ENCODE results near the gene RFT1.

GRCh38 chr3:53142986-53143385 is 12.8 kb upstream of the RFT1 start:
- TF ChIP-seq USF2 (CRISPR knock-in tag; IDR thresholded peaks at IDR 0.05) (no peak), PREB (CRISPR knock-in tag; IDR thresholded peaks at IDR 0.05; ENCODE audit: borderline replicate concordance) (no peak), NR1H2 (CRISPR knock-in tag; IDR thresholded peaks at IDR 0.05) (no peak), USF1 (CRISPR knock-in tag; IDR thresholded peaks at IDR 0.05) (no peak)
- TF ChIP-seq, protein P1, sequence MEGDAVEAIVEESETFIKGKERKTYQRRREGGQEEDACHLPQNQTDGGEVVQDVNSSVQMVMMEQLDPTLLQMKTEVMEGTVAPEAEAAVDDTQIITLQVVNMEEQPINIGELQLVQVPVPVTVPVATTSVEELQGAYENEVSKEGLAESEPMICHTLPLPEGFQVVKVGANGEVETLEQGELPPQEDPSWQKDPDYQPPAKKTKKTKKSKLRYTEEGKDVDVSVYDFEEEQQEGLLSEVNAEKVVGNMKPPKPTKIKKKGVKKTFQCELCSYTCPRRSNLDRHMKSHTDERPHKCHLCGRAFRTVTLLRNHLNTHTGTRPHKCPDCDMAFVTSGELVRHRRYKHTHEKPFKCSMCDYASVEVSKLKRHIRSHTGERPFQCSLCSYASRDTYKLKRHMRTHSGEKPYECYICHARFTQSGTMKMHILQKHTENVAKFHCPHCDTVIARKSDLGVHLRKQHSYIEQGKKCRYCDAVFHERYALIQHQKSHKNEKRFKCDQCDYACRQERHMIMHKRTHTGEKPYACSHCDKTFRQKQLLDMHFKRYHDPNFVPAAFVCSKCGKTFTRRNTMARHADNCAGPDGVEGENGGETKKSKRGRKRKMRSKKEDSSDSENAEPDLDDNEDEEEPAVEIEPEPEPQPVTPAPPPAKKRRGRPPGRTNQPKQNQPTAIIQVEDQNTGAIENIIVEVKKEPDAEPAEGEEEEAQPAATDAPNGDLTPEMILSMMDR (IDR thresholded peaks at IDR 0.05), result no peak

Measured in WTC11 (cell line).